HG03442 (cell line): ENCODE results near the gene IL1RAP.
"Not testable (repeated sequence)": the region's sequence is repeated elsewhere in the genome, so short reads cannot be mapped to it uniquely, and the experiment has no call there.

ENCODE experiments used
- ATAC-seq: cut with Tn5 transposase; IDR thresholded peaks from one replicate; pipeline ENCODE4 v1.9.1; 2021; ENCODE audit warnings: mild to moderate bottlenecking, moderate library complexity; ENCODE audit not compliant: unreplicated experiment

The IL1RAP gene

DNA sequence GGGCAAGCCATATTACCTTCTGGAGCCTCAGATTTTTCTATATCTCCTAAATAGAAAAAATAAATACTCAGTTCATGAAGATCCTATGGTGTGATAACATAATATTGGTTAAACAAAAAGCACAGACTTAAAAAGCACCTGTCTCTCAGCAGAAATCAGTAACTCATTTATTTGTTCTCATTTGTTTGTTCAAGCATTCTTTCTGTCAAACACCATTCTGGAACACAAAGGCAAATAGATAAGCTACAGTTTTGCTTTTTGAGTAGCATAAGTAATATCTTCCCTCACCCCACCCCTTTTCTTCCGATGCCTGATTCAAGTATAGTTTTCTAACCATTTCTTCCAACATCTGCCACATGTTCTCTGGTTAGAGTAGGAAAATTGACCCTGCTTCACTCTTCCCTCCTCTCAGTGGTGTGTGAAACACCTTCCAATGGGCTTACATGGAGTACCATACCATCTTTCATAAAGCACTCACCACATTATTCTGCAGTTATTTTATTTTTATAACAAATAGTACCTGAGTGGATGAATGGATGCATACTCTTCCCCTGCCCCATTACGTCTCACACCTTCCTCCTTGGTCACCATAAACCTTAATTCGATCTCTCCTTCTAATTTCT, 8.4 kb upstream of the IL1RAP start:
- no peak for ATAC-seq

GRCh38 chr3:190506271-190506670, 7.6 kb upstream of the IL1RAP start:
- no peak for ATAC-seq

- ATAC-seq, result no peak
These were observed 1.2 kb upstream of the IL1RAP start for GRCh38 chr3:190512666-190513065.

DNA sequence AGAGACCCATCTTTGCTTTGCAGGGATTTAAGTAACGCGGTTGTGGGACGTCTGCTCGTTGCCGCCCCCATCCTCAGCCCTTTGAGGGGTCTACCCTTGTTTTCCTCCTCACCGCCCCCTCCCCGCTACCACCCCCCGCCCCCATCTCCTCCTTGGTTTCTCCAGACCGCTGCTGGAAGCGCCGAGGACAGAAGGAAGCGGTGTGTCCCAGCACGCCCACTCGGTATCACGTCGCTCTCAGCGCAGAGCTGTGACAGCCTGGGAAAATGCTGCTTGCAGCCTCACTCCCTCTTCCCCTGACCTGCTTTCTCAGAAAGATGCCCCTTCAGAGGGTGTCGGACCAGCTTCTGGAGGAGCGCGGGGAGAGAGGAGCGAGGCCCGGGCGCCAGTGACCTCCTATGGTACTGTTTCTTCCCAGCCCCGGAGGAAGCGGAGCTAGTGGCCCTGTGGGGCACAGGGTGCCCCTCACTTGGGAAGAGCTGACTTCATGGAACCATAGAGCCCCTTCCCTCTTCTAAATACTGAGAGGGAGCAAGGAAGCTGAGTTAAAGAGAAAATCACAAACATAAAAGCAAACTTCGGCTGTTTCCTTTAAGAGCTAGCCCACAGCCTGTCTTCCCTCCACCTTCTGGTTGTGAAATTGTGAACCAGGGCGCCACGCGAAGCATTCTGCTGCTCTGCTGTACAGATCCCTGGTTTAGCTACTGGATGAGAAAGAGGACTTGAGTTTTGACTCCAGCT, 698 bp downstream of the IL1RAP start:
- no peak for ATAC-seq

GRCh38 chr3:190516416-190516815, 2.5 kb downstream of the IL1RAP start:
- ATAC-seq, result no peak

GRCh38 chr3:190517687-190518086, 3.8 kb downstream of the IL1RAP start:
- no peak for ATAC-seq

DNA sequence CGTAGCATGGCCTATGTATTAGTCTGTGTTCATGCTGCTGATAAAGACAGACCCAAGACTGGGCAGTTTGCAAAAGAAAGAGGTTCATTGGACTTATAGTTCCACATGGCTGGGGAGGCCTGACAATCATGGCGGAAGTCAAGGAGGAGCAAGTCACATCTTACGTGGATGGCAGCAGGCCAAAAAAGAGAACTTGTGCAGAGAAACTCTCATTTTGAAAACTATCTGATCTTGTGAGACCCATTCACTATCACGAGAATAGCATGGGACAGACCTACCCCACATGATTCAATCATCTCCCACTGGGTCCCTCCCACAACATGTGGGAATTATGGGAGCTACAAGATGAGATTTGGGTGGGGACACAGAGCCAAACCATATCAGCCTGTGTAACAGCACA, 4.6 kb downstream of the IL1RAP start:
- not testable (repeated sequence) for ATAC-seq

- ATAC-seq, result no peak
These were observed 6.0 kb downstream of the IL1RAP start for GRCh38 chr3:190519886-190520285.

DNA sequence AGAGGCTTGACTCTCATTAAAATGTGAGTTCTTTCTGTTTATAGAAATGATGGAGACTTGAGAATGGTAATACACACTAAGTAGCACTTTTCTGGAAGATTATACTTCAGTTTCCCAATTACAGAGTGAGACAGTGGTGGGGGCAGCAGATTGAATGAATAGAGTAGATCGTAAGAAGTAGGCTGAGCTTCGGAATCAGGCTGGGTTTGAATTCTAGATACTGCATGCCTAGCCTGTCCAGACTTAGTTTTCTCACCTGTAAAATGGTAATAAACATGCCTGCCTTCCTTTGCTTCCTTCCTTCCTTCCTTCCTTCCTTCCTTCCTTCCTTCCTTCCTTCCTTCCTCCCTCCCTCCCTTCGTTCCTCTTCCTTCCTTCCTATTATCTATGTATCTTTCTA, 8.1 kb downstream of the IL1RAP start:
- ATAC-seq, result no peak

- no peak for ATAC-seq
These were observed 8.8 kb downstream of the IL1RAP start for GRCh38 chr3:190522621-190523222.

- ATAC-seq, result no peak
These were observed 11.1 kb downstream of the IL1RAP start for GRCh38 chr3:190524942-190525341.

DNA sequence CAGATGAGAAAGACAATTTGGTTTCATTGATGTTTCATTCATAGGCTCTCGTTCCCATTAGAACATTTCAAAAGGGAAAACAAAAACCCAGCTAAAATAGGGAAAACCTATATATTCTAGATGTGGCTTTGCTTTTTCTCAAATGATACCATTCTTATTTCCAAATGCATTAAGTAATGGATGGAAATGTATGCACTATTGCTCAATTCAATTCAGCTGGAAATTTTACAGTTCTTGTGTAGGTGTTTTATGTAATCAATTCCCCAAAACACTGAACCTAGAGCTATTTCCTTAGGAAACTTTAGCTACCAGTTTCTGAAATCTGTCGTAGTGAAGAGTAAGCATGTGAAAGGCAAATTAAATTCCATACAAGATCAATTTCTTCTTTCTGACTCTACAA, 11.7 kb downstream of the IL1RAP start:
- ATAC-seq, result no peak

DNA sequence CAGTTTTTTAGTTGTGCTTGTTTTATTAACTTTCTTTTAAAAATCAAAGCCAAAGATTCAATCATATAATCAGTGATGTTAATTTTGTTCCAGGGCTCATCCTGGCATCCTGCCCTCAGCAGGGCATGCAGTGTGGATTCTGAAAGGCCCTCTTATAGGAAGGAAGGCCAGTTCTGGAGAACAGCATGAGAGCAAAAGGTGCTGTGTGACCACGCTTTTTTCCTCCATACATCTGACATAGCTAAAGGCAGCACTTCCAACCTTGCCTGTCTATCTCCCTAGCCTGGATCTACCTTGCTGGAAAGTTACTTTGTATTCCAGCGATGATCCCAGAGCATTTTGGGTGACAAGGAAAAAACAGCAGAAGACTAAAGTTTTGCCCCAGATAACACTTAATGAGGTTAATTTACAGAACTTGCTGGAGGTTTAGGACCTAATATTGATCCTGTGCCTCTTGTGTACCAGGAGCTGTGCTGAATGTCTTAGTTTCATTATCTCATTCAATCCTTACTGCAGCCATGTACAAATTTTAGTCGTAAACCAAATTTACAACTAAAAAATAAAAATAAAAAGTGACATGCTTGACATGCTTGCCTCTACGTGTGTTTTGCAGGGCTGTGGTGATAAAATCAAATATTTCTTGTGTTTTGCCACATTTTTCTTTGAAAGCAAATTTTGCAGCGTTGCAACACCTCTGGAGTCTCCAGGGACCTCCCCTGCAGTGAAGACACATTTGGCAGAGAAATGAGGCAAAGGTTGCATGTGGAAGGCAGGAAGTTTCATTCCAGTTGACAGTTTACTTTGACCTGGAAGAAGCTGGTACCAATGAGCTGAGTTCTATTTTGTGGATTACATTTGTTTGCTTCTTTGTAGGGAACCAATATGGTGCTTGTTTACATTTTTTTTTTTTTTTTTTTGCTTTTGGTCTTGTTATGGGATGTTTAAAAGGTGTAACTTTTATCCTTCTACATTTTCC, 13.2 kb downstream of the IL1RAP start:
- no peak for ATAC-seq

DNA sequence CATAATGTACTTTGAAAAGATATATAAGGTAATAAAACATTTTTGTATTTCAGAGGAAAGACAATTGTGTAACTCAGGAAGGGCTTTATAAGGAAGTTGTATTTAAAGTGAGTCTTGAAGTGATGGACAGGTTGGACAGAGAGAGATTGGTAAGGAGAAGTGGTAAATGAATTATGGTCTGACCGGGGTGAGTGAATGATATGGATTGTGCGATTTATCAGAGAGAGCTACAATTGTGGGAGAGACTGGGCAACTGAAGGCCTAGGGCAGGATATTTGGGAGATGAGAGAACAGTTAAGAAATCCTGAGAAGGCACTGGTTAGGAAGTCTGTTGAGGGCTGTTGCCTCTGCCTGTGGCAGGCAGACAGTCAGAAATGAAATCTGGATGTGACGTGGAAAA, 14.8 kb downstream of the IL1RAP start:
- no peak for ATAC-seq

DNA sequence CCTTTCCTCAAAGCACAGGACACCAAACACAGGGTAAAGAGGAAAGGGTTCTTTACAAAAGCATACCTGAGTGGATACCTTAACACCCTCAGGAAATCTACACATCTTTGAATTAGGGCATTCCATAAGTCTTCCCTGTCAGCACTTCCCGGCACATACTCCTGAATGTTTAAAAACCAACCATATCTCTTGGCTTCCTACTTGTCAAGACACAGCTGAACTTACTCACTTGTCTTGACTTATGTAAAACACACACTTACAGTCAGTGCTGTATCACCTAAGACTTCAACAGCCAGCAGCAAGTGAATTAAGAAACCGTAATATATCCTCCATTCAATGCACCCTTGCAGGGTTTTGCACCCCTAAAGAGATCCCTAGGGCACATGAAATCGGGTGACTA, 17.5 kb downstream of the IL1RAP start:
- no peak for ATAC-seq

DNA sequence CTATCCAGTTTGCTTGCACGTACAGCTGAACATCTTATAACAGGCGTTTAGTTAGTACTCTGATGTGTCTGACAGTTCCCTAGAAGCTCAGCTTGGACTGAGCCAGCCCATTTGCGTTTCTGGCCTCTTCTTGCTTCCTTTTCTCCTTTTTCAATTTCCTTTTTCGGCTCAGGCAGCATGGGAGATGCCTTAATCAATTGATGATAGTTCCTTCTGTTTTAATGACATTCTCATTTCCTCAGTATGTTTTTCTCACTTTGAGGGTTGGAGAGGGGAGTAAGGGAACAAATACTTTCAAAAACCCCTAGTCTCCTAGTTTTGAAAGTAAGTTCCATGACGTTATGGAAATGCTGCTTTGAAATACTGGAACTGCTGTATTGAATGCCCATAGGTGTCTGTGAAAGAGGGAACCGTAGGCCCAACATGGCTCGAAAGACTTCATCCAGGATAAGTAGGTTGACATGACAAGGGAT, 18.9 kb downstream of the IL1RAP start:
- ATAC-seq, result no peak

GRCh38 chr3:190533511-190534281, 19.8 kb downstream of the IL1RAP start:
- no peak for ATAC-seq

DNA sequence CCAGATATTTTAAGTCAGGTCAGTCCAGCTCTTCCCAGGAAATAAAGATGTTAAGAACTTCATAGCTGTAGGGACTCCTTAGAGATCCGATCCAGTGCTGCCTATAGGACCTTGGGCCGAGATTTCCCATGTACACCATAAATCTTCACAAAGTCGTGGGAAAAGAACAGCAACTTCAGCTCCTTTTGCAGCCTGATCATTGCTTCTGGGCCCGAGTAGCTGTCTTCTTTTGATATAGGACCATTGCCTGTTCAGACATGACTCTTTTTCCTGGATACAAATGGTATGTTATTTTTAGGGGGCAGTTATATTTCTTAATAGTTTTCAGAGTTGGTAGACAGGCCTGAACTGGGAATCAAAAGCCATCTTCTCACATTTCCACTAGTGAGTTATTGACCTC, 20.5 kb downstream of the IL1RAP start:
- ATAC-seq, result no peak

DNA sequence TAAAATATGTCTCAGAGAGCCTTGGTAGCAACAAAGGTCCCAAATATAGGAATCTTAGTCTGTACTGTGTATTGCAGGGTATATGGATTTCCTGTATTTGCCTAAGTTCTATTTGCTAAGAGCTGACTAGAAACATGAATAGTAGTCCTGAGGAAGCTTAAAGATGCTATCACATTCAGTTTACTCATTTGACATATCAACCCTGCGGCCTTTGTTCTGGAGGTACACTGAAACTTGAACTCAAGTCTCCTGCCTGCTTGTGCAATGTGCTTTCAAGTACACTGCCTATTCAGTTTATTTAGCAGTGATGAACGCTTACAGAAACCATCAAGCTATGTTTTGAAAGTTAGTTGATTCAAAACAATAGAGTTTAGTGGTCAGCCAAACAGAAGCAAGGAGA, 21.1 kb downstream of the IL1RAP start:
- no peak for ATAC-seq

DNA sequence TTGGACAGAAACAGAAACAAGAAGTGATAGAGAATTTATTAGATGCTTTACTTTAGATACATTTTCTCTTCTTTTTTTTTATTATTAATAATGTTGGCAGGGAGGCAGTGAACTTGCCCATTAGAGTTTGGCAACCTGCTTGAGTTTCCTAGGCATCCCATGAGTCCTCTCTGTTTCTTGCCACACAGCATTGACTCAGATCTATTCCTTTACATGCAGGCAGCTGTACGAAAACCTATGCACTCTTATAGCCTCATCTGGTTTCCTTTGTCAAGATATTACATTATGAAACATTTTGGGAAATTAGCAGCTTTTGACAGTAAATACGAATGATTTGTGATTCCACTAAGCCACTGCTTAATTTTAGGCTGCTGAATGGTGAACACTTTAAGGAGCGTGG, 23.3 kb downstream of the IL1RAP start:
- no peak for ATAC-seq
